Measurements from ENCODE around the gene IL24. TPM values are rescaled to one million over a fixed set of nuclear protein-coding genes. Genes with fewer than 3 reads are reported as not detected.

IL24 gene
- total and polyA plus RNA-seq, 10 of the 15 experiments (the other 5 are each of a cell fraction or from before 2014, with no cell fraction given), result 0.05 to 19.8 (median 0.35) TPM; not detected in 1

- peak; percentile 27 for FAIRE-seq
- in situ Hi-C loops (cut with MboI) (no loop called here), intact Hi-C loops (cut with micrococcal nuclease; ENCODE audit: unreplicated experiment) (loop anchor here (2.0 kb wide), 1 partner anchor 126 kb away; no protein-coding TSS in a partner anchor)
- H3K79me2 ChIP-seq (ENCODE audit: control insufficient read depth, insufficient read depth, low read length), result no peaks in the 10 kb centered on the region
- H3K27ac ChIP-seq (ENCODE audit: control insufficient read depth, insufficient read depth), result no peak overlapping the region
- H3K36me3 ChIP-seq (ENCODE audit: control insufficient read depth in 2 of 2, insufficient read depth in 2 of 2, low read length in 1 of 2), result no peaks in the 10 kb centered on the region
- H3K4me2 ChIP-seq (ENCODE audit: control insufficient read depth, insufficient read depth), result no peak overlapping the region
- no peak for DNase-seq (ENCODE audit: low read depth, low spot score)
- no peaks in the 10 kb centered on the region for H3K4me1 ChIP-seq (ENCODE audit: control insufficient read depth, insufficient read depth, low read length)
- ATAC-seq, result peak; percentile 82
- POLR2A ChIA-PET, result no interaction called here
- SMC1A ChIA-PET (ENCODE audit: uncharacterized antibody, unreplicated experiment), result interaction anchor here (0.6 to 1.8 kb wide), 6 partner anchors 19 to 55 kb away, joined by 3 to 6 read pairs (median 4); no protein-coding TSS in a partner anchor
- 39% methylated on average over 5 of the region's 5 CpGs for WGBS (ENCODE audit: insufficient coverage, insufficient replicate concordance, low lambda C conversion rate, missing lambda C conversion rate)
- H2AFZ ChIP-seq (ENCODE audit: control insufficient read depth, low read depth, low read length), result no peak overlapping the region
- 0 out of 2 replicates have a peak, but pooled peaks have one; percentile 21 for TF ChIP-seq RAD21 (IDR thresholded peaks at IDR 0.05; ENCODE audit: insufficient read depth, low read depth, low read length)
- TF ChIP-seq CHD4 (IDR thresholded peaks at IDR 0.05), result no peak
- TF ChIP-seq, protein P1, sequence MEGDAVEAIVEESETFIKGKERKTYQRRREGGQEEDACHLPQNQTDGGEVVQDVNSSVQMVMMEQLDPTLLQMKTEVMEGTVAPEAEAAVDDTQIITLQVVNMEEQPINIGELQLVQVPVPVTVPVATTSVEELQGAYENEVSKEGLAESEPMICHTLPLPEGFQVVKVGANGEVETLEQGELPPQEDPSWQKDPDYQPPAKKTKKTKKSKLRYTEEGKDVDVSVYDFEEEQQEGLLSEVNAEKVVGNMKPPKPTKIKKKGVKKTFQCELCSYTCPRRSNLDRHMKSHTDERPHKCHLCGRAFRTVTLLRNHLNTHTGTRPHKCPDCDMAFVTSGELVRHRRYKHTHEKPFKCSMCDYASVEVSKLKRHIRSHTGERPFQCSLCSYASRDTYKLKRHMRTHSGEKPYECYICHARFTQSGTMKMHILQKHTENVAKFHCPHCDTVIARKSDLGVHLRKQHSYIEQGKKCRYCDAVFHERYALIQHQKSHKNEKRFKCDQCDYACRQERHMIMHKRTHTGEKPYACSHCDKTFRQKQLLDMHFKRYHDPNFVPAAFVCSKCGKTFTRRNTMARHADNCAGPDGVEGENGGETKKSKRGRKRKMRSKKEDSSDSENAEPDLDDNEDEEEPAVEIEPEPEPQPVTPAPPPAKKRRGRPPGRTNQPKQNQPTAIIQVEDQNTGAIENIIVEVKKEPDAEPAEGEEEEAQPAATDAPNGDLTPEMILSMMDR (IDR thresholded peaks at IDR 0.05 in 2 of 3, conservative IDR thresholded peaks at IDR 0.05 in 1 of 3; ENCODE audit: control insufficient read depth in 2 of 3, extremely low read depth in 1 of 3, insufficient read depth in 1 of 3, low read depth in 3 of 3, low read length in 3 of 3), result peak; percentile 10 to 61 (median 38); a peak in 4 of 6 replicates
- BruUV-seq (replicated peaks), result no TSS peak
- no peaks in the 10 kb centered on the region; the same call in 1 of the 3 replicates for H3K9me3 ChIP-seq (replicated peaks; ENCODE audit: control insufficient read depth, insufficient read depth, low read length)
- H3K27me3 ChIP-seq (replicated peaks in 1 of 2; ENCODE audit: control insufficient read depth in 2 of 2, insufficient read depth in 2 of 2, low read length in 1 of 2), result no peaks in the 10 kb centered on the region; a peak in 1 of 4 replicates
- H3K4me3 ChIP-seq, result no peak overlapping the region
- H3K9ac ChIP-seq (ENCODE audit: control insufficient read depth, insufficient read depth, low read length), result no peak overlapping the region
- RAD21 ChIA-PET (ENCODE audit: unreplicated experiment), result interaction anchor here (1.4 kb wide), 2 partner anchors 56 to 76 kb away, joined by 4 to 5 read pairs; no protein-coding TSS in a partner anchor
- CTCF ChIA-PET, result interaction anchor here (0.5 to 6.8 kb wide), 10 partner anchors 8 to 226 kb away, joined by 3 to 52 read pairs (median 4); partner anchors contain the start of gene IL20
- H4K20me1 ChIP-seq (ENCODE audit: control insufficient read depth, insufficient read depth), result no peaks in the 10 kb centered on the region
These were observed 40.4 kb upstream of the IL24 start for GRCh38 chr1:206856674-206857464.
